Bone marrow (tissue), 2 donors: ENCODE data around the gene MARCHF2.
"Not testable (repeated sequence)": the region's sequence is repeated elsewhere in the genome, so short reads cannot be mapped to it uniquely, and the experiment has no call there.

Experiments used
- DNase-seq, 2 donors: peaks; one replicate each; lab custom pipeline; 2025; lab: John Stamatoyannopoulos, UW

The MARCHF2 gene

DNA sequence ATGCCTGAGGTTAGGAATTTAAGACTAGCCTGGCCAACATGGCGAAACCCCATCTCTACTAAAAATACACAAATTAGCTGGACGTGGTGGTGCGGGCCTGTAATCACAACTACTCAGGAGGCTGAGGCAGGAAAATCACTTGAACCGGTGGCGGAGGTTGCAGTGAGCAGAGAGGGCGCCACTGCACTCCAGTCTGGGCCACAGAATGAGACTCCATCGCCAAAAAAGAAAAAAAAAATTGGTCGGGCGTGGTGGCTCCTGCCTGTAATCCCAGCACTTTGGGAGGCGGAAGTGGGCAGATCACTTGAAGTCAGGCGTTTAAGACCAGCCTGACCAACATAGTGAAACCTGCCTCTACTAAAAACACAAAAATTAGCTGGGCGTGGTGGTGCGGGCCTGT lies 2.4 kb upstream of the MARCHF2 start:
- not testable (repeated sequence) for DNase-seq

DNA sequence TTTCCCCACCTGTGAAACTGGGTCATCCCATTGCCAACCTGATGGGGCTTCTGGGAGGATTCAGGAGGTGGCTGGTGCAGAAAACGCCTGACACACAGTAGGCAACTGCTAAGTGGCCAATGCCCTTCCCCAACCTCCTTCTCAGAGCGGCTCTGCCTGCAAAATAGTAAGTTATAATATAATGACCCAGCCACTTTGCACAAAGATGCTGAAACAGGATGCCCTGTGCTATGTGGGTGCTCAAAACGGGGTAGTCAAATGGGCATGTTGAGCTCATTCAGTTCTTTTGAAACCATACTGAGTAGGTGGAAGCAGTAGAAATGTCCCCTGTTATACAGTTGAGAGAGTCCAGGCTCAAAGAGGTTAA lies 507 bp downstream of the MARCHF2 start:
- DNase-seq = no peak

DNA sequence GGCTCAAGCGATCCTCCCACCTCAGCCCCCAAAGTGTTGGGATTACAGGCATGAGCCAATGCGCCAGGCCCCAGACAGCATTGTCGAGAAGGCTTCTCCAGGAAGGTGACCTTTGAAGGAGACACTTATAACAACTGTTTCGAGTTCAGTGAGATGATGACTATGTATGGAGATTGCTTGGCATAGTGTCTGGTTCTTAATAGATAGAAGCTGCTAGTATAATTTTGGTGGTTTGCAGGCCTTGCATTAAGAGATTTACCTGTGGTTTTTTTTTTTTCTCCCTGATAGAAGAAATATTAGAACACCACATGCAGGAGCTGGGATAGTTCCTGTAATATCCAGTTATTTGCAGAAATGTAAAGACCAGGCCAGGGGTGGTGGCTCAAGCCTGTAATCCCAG lies 3.7 kb downstream of the MARCHF2 start:
- no peak for DNase-seq

GRCh38 chr19:8421484-8422461 lies 8.7 kb downstream of the MARCHF2 start:
- DNase-seq = no peak

- DNase-seq = peak; percentile 42 to 77
Observed at GRCh38 chr19:8423817-8424223, 10.7 kb downstream of the MARCHF2 start.

DNA sequence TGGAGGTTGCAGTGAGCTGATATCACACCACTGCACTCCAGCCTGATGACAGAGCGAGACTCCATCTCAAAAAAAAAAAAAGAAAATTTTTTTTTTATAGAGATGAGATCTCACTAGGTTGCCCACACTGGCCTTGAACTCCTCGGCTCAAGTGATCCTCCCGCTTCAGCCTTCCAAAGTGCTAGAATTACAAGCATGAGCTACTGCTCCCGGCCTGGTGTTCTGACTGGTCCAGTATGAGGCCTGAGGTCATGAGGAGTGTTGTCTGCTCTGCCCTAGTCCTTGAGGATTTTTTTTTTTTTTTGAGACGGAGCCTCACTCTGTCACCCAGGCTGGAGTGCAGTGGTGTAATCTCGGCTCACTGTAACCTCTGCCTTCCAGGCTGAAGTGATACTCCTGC lies 12.2 kb downstream of the MARCHF2 start:
- DNase-seq = not testable (repeated sequence)

- DNase-seq = no peak
Observed at GRCh38 chr19:8426283-8426682, 13.2 kb downstream of the MARCHF2 start.

DNA sequence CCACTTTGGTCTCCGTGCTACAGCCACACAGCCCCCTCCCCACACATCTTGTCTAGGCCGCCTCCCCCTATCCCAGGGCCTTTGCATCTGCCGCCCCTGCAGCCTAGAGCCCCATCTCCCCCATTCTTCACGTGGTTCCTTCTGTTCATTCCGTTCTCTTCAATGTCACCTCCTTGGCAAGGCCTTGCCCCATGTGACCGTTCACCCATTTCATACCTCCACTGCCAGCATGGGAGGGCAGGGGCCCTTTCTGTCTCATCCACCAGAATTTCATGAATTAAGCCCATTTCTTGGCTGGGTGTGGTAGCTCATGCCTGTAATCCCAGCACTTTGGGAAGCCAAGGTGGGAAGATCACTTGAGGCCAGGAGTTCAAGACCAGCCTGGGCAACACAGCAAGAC lies 15.9 kb downstream of the MARCHF2 start:
- DNase-seq = no peak

DNA sequence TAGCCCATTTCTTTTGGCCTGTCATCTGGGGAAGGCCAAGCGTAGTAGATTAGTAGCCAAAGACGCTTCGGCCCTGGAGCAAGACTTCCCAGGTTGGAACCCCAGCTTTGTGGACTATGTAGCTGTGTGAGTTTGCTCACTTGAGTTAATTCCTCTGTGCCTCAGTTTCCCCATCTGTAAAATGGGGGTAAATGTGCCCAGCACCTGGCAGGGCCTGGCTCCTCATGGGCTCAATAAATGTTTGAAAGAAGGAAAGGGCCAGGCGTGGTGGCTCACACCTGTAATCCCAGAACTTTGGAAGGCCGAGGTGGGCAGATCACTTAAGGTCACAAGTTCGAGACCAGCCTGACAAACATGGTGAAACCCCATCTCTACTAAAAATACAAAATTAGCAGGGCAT lies 16.7 kb downstream of the MARCHF2 start:
- DNase-seq = no peak

DNA sequence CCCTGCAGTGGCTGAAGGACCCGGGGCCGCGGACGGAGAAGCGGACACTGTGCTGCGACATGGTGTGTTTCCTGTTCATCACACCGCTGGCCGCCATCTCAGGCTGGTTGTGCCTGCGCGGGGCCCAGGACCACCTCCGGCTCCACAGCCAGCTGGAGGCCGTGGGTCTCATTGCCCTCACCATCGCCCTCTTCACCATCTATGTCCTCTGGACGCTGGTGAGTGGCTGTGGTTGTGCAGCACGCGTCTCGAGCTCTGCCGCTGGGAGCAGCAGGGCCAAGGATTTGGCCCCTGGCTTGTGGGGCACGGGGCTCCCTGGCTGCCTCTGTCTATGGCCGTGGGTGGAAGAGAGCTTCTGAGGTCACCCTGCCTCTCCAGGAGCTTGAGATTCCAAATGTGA lies 17.5 kb downstream of the MARCHF2 start:
- no peak for DNase-seq

DNA sequence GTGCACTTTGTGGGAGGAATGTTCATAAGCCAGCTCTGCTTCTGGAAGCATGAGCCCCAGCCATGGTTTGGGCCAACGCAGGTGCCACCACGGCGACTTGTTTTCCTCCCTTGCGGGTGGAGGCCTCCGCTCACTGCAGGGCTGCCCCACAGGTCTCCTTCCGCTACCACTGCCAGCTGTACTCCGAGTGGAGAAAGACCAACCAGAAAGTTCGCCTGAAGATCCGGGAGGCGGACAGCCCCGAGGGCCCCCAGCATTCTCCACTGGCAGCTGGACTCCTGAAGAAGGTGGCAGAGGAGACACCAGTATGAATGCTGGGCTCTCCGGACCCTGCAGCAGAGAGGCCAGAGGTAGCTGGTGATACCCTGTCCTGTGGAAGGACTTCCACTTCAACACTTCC lies 25.1 kb downstream of the MARCHF2 start:
- no peak for DNase-seq

GRCh38 chr19:8441725-8442544 lies 28.8 kb downstream of the MARCHF2 start:
- DNase-seq = no peak

GRCh38 chr19:8444140-8444676 lies 31.1 kb downstream of the MARCHF2 start:
- not testable (repeated sequence) for DNase-seq

DNA sequence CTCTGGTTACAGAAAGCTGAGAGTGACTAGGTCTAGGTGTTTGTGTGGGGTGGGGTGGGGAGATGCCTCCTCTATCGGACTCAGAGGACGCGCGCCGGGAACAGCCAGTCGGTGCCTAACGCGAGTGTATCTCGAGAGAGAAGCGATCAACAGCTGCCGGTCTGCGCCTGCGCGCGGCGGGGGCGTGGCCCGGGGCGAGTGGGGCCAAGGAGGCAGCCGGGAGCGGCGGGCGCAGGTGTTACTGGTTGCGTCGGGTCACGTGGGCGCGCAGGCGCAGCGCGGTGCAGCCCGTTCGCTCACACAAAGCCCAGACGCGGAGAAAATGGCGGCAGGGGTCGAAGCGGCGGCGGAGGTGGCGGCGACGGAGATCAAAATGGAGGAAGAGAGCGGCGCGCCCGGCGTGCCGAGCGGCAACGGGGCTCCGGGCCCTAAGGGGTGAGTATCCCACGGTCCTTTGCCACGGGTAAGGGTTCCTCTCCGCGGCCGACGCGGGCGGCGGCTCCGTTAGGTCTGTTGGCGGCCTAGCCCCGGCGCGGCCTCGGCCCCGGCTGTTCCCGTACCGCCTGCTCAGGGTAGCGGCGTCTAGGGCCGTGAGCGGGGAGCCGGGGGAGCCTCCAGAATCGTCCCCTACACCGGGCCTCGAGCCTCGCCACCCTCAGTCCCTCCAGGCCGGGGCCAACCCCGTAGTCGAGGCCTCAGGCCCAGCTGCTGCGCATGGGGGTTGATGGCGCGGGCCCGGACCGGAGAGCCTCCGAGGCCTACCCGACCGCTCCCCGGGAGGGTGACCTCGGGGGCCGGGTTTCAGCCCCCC lies 31.8 kb downstream of the MARCHF2 start, which contains the start of gene HNRNPM:
TSS of gene HNRNPM (plus strand) at position 299 of the 811 bp plus-strand sequence. CDS start at position 323, 24 bp downstream.
- DNase-seq = peak; percentile 96

GRCh38 chr19:8445488-8446001 lies 32.4 kb downstream of the MARCHF2 start:
- DNase-seq = peak in 1 of 2 donors; percentile 18

DNA sequence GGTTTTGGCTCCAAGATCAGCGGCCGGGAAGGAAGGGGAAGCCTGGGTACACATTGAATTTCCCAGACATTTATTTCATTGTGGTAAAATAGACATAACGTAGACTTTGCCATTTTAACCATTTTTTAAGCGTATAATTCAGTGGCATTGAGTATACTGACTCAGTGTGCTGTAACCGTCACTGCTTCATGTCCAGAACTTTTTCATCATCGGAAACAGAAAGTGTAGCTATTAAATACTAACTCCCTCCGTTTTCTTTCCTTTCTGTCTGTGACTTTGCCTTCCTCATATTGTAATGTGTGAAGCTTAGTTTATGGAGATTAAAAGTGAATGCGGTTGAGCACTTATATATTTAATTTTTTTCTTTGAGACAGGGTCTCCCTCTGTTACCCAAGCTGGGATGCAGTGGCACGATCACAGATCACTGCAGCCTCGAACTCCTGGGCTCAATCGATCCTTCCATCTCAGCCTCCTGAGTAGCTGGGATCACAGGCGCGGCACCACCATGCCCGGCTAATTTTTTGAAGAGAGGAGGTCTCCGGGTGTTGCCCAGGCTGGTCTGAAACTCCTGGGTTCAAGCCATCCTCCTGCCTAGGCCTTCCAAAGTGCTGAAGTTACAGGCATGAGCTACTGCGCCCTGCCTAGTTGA lies 33.1 kb downstream of the MARCHF2 start:
- no peak for DNase-seq

DNA sequence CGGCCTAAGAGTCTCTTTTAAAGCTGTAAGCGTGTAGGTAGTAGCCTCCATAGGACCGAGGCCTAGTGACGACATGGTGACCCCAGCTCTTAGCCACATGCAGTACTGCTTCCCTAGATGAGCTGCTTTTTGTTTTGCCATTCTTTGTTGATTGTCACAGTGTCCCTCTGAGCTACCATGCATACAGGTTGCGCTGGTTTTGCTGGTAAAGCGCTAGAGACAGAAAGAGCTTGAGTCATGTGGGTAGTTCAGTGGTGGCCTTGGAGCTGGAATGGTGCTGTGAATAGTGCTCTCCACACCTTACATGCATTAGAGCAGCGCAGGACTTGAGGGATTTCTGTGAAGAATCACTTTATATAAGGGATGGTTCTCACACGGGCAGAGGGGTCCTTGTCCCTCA lies 36.7 kb downstream of the MARCHF2 start:
- DNase-seq = no peak

DNA sequence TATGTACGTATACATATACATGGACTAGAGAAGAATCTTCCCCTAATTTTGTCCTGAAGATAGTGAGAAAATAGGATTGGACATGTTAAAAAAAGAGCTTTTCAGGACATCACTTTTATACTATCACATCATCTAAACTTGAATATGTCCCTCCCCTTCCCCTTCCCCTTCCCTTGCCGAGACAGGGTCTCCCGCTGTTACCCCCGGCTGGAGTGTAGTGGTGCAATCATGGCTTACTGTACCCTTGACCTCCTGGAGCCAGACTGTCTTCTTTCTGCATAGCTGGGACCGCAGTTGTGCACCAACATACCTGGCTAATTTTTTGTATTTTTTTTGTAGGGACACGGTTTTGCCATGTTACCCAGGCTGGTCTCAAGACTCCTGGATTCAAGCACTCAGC lies 38.3 kb downstream of the MARCHF2 start:
- DNase-seq = no peak

- no peak for DNase-seq
Observed at GRCh38 chr19:8451885-8452284, 38.8 kb downstream of the MARCHF2 start.

GRCh38 chr19:8452446-8453123 lies 39.5 kb downstream of the MARCHF2 start:
- no peak for DNase-seq
